CD4-positive, alpha-beta T cell treated with Interleukin-21 for 1 hour (primary cell): ENCODE data around the gene USP49.
"Not testable (repeated sequence)": the region's sequence is repeated elsewhere in the genome, so short reads cannot be mapped to it uniquely, and the experiment has no call there.

Source experiments
- DNase-seq: peaks from one replicate; pipeline ENCODE4 v3.0.0-alpha.2; 2020

The USP49 gene

DNA sequence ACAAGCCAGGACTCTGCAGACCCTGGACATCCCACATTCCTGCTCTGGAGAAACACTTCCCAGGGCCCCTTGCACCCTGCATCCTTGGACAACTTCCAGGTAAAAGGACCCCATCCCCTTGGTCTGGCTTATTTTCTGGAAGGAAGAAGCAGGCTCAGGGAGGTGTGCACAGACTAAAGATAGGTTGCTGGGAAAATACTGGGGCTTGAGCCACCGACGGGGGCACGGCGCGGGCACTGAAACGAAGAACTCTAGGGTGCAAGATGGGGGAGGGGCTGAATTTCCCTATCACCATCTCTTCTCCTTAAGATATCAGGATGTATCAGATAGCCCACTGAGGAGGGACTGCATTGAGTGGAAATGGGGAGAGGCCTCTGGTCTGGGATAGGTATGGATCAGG is 116.3 kb downstream of the USP49 start:
- no peak for DNase-seq

DNA sequence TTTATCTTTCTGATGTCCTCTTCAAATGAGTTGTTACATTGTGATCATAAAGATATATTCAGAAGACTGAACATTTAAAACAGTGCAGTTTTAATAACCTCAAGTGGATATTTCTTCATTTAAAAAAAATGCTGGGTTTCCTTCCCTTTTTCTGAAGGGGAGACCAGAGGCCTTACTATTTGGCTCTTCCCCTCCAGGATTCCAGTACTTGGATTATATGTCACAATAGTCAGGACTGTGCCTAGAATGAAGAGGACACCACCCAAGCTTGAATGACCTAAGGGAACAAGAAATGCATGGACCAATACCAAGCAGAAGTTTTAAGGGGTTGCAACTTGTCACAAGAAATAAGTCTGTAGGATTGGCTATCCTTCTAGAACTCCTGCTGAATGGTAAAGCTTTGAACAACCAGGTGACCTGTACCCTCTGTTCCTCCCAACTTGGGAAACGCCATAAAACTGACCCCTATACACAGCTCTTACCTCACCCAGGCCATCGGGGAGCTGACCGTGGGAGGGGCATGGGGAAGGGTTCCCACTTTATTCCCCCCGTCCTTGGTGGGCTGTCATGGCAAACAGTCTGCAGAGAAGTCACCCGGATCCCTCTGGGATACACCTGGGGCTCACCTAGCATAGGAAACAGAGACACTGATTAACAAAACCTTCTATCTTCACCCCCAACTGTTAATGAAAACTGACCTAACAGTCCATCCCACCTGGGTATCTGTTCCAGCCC is 117.5 kb downstream of the USP49 start:
- DNase-seq: no peak

DNA sequence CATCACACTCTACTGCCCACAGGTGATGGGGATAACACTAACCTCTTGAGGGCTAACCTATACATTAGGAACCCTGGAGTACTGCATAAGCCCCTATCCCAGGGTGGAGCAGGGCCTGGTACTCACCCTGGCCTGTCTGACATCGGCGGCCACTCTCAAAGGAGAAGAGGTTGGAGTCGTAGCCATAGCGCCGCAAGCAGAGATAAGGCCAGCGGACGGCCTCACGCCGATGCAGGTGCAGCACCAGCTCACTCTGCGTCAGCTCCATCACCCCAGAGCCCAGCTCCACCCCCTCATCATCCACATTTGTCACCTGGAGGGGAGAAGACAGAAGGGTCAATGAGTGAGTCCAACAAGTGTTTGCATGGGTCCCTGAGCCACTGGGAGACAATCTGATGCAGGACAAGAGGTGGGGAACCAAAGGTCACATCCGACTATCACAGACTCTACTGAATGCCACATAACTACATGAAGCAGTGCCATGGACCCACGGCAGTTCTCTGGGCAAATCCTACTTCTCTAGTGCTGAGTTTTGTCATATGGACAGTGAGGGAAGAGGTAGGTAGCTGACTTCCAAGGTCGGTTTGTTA is 119.8 kb downstream of the USP49 start:
- no peak for DNase-seq

DNA sequence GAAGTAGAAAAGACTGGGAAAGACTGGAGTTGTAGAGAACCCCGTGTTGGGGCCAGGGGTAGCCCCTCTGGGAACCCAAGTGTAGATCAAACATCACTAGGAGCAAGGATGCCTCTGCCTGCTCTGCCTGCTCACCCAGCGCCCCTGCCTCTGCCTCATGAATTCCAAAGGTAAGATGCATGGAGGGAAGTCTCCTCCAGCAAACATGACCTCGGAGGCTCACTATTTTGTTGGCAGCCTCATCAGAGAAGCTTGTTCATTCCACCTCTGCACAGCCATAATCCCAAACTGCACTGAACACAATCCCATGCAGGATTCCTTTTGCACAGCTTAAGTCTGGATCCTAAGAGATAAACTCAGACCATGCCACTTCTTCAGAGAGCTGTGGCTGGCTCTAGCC is 120.3 kb downstream of the USP49 start:
- no peak for DNase-seq

DNA sequence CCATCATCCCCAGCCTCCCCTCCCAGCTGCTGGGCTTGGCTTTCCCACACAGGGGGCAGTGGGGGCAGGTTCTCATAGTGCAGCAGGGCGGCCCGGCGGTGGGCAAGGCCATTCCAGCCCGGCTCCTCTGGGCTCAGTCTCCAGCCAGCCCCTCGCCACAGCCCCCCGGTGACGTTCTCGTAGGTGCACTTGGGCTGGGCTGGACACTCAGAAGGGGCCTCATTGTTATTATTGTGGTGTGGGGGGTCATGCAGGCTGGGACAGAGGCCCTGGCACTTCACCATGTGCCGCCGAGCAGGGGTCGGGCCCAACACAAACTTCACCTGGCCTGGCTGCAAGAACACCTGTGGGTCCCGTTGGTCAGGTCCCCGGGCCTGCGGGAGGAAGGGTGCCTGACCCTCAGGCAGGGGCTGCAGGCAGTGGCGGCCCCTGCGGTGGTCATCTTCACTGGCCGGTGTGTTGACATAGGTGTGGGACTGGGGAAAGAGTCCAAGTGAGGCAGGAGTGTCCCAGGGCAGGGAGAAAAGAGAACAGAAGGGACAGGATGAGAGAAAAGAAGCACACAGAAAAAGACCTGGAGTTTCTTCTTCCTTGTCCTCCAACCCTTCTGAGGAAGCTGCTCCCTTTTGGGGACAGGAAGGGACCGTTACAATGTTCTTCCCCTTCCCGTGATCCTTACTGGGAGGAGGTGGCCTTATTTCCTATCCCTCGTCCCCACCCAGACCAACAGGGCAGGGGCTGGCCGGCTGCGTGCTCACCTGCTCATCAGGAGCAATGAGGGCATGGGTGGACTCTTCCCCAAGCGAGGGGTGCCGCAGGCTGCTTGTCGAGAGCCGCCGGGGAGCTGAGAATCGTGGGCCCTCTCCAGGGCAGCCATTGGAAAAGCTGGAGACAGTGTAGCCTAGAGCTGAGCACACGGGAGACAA is 123.9 kb downstream of the USP49 start:
- no peak for DNase-seq

DNA sequence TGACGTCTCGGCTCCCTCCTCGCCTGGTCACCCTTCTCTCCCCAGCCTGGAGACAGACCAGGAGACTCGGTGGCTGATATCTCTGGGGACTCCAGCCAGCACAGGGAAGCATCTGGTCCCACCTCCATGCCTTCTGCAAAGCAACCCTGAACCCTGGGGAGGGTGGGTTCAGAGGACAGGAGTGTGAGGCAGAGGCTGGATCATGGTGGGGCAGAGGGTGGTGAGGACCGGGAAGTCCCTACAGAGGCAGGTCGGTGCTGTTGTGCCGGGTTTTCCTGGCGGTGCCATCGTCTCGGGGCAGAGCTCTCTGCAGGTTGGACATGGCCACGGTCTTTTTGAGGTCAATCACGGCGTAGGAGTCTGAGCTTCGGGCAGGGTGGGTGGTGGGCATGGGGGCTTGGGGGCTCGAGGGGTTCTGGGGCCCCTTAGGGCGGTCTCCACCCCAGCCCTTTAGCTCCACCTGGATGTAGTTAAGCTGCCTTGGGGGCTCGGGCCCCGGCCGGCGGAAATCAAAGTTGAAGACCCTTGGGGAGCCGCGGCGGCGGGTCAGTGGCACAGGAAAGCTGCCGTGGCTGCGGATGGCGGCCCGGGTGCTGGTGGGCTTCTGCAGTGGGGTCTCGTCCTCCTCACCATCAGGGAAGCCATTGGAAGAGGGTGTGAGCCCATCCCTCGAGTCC is 124.7 kb downstream of the USP49 start:
- DNase-seq: no peak

DNA sequence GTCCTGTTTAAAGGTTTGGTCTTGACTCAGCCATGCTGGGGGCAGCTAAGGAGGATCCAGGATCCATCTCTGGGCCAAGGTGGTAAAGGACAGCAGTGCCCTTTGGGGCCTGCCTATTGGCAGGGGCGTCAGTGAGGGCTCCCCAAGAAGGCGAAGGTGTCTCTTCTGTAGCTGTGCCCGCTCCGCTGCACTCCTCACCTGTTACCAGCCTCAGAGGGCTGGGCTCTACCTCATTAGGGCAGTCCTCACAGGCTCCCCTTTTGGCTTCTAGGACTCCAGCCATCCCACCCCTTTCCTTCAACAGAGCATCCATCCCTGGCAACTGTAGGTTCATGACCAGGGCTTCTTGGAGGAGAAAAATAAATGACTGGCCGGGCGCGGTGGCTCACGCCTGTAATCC is 125.8 kb downstream of the USP49 start:
- DNase-seq: no peak

DNA sequence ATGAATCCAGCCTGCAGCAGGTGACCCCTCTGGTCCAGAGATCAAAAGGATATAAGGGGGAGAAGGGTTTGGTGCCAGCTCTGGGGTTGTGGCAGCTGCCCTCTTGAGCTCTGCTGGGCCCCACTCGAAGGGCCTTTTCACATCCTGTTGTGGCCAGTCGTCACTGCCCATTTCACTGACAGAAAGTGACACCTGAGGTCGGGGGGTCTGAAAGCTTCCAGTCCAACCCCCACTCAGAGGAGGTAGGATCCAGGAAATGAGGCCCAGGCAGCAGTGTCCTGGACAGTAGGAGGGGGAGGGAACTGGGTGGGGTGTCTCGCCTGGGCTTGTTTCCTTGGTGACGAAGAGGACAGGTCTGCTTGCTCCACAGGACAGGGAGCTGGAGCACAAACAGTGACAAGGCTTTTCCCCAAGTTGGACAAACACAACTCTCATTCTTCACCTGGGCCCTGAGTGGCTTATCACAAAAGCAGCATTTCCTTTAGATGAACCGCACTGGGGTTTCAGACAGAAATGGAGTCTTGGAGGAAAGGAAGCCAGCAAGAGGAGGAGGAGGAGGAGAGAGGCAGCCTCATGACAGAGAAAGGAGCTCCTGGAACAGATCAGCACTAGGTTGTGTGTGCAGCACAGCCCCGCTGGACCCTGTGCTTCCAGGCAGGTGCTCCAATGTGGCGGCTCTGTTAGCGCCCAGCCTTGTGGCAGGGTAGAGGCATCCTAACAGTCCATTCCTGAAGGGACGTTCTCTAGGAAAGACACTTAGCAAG is 126.4 kb downstream of the USP49 start:
- no peak for DNase-seq

DNA sequence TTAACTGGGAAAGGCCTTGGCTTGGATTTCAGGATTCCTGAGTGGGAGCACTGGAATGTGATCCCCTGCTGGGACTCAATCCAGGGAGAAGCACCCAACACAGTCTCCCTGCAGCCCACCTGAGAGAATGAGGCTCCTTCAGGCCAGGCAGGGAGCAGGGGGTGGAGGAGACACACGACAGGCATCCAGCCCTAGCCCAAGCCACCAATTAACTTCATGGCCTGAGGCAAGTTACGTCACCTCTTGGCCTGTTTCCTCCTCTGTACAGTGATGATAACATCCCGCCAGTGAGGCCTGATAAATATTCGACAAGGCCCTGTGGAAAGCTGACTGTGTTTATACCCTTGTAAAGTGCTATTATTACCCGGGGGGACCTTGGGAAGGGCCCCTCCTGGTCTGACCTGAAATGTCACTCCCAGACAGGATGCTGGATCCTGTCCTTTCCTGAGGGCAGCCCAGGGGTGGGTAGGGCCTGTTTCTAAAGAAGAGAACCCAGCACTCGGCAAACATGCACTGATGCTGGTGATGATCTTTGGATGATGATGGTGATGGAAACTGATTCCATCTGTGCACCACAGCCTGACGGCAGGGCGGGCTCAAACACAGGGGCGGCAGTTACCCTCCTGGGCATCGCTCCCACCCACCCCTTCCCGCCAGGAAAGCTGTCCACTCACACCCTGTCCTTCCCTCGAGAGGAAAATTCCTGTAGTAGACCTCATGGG is 127.9 kb downstream of the USP49 start:
- DNase-seq: no peak

DNA sequence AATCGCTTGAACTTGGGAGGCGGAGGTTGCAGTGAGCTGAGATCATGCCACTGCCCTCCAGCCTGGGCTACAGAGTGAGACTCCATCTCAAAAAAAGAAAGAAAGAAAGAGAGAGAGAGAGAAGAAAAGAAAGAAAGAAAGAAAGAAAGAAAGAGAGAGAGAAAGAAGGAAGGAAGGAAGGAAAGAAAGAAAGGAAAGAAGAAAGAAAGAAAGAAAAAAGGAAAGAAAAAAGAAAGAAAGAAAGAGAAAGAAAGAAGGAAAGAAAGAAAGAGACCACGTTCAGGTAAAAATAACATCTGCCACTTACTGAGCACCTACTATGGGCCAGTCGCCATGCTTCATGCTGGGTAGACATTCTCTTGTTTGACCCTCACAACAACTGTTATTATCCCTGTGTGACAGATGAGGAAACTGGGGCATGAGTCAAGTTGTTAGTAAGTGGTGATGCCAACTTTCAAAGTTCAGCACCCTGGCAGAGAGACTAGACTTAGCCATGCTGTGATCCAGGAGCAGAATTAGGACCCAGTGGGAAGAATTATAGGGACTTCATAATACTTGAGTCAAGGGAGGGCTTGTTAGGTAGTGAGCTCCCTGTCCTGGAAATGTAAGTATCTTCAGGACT is 129.0 kb downstream of the USP49 start:
- DNase-seq: not testable (repeated sequence)

DNA sequence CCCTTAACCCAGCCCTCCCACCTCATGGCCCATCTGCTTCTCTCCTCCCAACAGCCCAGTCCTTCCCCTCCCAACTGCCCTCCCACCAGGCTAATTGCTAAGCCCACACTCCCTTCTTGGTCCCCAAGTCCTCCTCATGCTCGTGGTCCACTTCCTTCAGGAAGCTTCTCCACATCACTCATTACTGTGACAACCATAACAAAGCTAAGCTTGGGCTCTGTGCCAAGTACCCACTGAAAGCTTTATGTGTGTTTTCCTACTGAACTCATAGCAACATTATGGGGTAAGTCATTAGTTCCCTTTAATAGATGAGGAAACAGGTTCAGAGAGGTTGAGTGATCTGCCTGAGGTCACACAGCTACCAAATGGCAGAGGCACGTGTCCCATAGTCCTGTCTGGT is 131.7 kb downstream of the USP49 start:
- DNase-seq: no peak

DNA sequence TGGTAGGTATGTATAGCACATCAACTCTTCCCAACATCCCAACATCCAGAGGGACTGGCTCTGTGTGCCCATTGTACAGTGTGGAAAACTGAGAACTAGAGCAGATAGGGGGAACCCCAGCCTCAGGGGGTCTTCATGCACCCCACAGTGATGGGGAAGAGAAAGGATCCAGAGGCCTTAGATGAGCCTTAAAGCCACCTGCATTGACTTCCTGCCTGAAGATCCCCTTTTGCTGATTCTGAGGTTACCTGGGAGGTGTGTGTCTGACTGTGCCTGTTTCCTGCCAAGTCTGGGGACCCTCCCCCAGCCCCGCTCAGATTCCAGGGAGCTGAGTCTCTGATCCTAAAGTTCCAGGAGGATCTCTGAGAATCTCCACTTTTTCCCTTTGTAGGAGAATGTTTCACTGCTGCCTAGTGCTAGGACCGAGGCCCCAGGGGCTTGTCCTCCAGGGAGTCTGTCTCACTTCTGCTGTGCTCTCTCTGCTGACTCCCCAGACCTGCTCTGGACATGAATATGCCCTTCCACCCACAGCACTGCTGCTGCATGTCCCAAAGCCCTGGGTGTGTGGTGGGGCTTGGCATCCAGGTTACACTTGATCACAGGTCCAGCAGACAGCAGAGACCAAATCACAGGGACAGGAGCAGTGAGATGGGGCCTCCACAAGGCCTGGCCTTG is 135.1 kb downstream of the USP49 start:
- no peak for DNase-seq

DNA sequence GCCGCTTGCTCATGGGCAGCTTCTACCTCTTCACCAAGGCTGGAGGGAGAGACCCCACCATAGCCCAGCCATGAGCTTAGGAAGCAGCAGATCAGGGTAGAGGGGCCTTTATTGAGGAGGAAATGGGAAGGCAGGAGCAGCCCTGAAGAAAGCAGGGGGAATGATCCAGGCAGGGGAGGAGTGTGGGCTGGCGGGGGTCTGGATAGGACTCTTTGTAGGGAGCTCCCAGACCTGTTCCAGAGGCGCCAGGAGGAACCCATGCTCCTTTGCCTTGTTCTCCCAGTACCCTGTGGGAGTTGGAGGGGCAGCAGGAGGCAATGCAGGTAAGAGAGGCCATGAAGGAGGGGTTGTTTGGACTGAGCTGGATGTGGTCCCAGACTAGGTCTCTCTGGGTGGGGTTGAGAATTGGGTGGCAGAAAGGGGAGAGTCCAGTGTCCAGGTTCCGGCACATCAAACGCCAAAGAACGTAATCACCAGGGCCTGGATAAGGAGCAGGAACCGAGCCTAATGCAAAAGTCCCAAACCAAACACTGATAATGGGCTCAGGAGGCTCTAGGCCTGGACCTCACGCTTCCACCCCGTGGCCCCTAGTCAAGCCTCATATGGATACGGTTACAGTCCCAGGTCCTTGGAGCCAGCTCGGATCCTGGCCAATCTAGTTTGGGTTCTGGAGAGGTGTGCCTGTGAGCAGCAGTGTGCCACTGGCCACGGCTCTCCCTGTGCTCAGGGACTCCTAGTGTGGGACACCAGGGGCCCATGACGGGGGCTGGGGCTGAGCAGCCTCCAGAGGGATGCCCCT is 135.9 kb downstream of the USP49 start:
- no peak for DNase-seq

DNA sequence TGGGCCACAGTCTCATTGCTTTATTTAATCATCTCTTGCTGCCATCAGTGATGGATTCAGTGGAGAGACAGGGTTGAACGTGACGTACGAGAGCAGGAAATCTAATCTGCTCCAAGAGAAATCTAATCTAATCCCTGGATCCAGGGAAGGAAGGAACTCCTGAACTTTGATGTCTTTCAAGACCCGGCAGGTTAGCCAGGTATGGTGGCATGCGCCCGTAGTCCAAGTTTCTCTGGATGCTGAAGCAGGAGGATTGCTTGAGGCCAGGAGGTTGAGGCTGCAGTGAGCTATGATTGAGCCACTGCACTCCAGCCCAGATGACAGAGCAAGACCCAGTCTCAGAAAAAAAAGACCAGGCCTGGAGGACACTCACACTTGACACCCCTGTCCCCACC is 136.5 kb downstream of the USP49 start:
- DNase-seq: no peak

DNA sequence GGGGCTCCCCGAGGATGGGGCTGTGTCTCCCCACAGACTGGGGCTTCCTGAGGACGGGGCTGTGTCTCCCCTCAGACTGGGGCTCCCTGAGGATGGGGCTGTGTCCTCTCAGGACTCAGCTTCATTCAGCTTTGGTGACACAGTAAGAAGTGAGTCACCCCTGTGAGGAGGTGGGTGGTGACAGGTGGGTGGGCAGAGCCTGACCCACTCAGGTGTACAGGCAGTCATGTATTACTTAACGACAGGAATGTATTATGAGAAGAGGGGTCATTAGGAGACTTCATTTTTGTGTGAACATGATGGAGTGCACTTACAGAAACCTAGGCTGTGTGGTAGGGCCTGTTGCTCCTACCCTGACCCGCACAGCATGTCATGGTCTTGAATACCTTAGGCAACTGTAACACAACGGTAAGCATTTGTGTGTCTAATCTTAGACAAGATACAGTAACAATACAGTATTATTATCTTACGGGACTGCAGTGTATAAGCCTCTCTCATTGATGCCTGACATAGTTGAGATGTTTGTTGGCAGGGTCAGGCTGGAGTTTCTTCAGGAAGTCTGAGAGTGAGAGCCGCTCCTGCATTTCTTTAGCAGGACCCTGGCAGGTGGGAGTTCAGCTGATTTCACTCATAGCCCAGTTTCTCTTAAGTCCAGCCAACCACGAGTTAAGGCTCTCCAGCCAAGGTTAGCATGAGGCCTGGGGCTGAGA is 137.1 kb downstream of the USP49 start:
- DNase-seq: no peak

DNA sequence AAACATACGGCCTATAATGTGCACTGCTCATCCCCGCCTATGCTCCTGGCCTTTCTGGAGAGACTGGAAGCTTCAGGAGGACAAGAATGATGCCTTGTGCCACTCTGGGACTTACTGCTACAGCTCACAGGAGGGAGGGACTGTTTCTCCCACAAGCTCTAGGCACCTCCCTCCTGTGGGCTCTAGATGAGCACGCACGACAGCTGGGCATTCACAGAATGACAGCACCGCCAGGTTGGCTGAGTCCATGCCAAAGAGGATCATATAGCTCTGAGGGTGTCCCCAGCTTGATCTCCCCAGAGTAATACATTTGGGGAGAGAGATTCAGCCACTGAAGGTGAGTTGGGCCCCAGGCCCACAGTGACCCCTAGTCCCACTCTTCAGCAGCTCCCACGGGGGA is 137.9 kb downstream of the USP49 start:
- DNase-seq: no peak

DNA sequence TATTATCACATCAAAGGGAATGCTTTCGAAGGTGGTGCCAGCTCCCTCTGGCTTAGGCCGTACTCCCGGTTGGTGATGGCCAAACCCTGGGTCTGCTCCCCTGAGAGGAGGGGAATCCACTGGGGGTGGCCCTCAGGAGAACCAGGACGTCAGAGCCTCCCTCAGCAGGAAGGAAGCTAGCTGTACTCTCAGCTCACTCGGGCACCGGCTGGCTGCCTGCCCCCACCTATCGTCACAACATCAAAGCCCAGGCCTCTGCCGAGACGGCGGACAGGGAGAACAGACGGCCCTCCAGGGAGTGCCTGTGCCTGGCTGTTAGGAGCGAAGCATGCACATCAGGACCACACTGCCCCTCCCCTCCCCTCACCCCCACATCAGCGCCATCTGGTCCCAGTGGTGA is 138.8 kb downstream of the USP49 start:
- DNase-seq: no peak

DNA sequence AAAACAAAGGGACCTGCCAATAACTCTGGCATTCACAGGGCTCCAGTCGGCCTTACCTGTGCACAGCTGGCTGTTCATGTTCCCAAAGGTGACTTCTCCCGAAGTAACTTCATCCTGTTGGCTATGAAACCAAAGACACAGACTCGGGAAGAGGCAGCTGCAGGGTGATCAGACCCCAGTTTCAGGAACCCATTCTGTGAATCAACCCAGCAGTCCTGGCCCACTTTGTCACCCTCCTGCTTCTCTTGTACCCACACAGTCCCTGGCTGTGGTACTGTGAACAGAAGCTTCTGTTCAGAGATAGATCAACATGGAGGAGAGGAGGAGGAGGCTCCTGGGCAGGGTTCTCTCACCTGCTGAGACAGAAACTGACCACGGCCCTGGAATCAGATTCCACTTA is 139.3 kb downstream of the USP49 start:
- DNase-seq: no peak

DNA sequence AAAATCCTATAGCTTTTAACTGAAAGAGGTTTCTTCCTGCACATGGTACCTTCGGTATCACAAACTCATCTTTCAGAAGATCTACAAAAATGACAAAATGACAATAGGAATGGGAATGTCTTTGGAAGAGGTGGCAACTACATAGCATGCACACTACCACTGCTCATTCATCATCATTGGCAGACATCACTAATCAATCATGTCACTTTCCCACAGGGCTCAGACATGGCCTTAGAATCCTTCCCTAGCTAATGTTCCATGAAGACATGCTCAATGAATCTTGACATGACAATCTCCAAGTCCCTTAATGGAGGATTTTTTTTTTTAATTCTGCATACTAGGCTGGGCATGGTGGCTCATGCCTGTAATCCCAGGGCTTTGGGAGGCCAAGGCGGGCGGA is 144.8 kb downstream of the USP49 start:
- DNase-seq: no peak
